Transverse colon (tissue), 4 donors: Measurements from ENCODE around the gene NDUFV2. TPM values are rescaled to one million over a fixed set of nuclear protein-coding genes. Genes with fewer than 3 reads are reported as not detected.

Experiments
- DNase-seq: peaks from one replicate; pipeline ENCODE4 v3.0.0-alpha.2; 2019
- H3K27ac ChIP-seq, 4 donors: fragments of 200-600 bp; sonication (generic); 2 replicates each; pipeline ENCODE4 v1.5.1; 2016 to 2018; ENCODE audit warnings: inconsistent platforms in 4 of 4
- H3K27me3 ChIP-seq: fragments of 200-600 bp; sonication (generic); 2 replicates; pipeline ENCODE4 v1.5.1; 2017; ENCODE audit warnings: inconsistent platforms
- H3K36me3 ChIP-seq, 4 donors: fragments of 200-600 bp; sonication (generic); 2 replicates each; pipeline ENCODE4 v1.5.1; 2017 to 2019; ENCODE audit warnings: inconsistent platforms in 4 of 4
- H3K4me1 ChIP-seq, 4 donors: fragments of 200-600 bp; sonication (generic); 2 replicates each; pipeline ENCODE4 v1.5.1; 2017 to 2020; ENCODE audit warnings: inconsistent platforms in 4 of 4
- H3K4me3 ChIP-seq, 4 donors: fragments of 200-600 bp; sonication (generic); 1 replicate in 1 of 4; 2 replicates in 3 of 4; pipeline versions ENCODE4 v1.5.1 to v1.6.1; 2017 to 2019; ENCODE audit warnings: inconsistent platforms in 4 of 4
- H3K9me3 ChIP-seq, 2 donors: fragments of 200-600 bp; sonication (generic); 2 replicates each; pipeline ENCODE4 v1.5.1; 2017 to 2019; ENCODE audit warnings: inconsistent platforms in 2 of 2
- EP300 ChIP-seq: sonication (generic); formaldehyde crosslinking; IDR thresholded peaks from one replicate; pipeline ENCODE4 v1.6.1; 2017; ENCODE audit warnings: antibody characterized with exemption, low read depth
- POLR2A ChIP-seq: fragments of 450-650 bp; IDR thresholded peaks from one replicate; pipeline ENCODE4 v1.6.1; 2016; ENCODE audit warnings: antibody characterized with exemption, mild to moderate bottlenecking, moderate library complexity
- POLR2AphosphoS5 ChIP-seq, 3 donors: sonication (generic); formaldehyde crosslinking; IDR thresholded peaks; one replicate each; pipeline ENCODE4 v1.6.1; 2016; ENCODE audit warnings: antibody characterized with exemption in 3 of 3
- WGBS, 2 donors: methylation state at CpG; one replicate each; pipeline ENCODE4 v1.1.5; 2018; ENCODE audit warnings: low coverage in 1 of 2; 5-methylcytosine and 5-hydroxymethylcytosine counted together
- in situ Hi-C, 4 donors: fragments of 200-750 bp; cut with MboI; loops; one replicate each; pipeline versions ENCODE4 v1.15.0 to v1.15.1; 2017; ENCODE audit warnings: low sequenced_read_pairs in 3 of 4, low pct_ligation_motif_present in 1 of 4, low pct_unique_long_range_greater_than_20kb in 1 of 4
- intact Hi-C: fragments of 100-400 bp; cut with DNase I; formaldehyde crosslinking; loops from one replicate; pipeline ENCODE4 v1.15.1; 2023; ENCODE audit warnings: low total_unique reads
- total RNA-seq, 4 donors: library from RNA; depleted of rRNA; stranded (reverse); fragments of >200 nt; gene quantifications; one replicate each; pipeline ENCODE4 v1.1.0, GENCODE V29; 2016
- TF ChIP-seq, protein P1 (sequence below), 5 experiments: fragments of 200-600 bp in 3 of 5; fragments of 450-650 bp in 2 of 5; sonication (generic) in 3 of 5; IDR thresholded peaks; 1 replicate in 2 of 5; 2 replicates in 3 of 5; pipeline ENCODE4 v1.5.1; 2016 to 2017; ENCODE audit warnings: antibody characterized with exemption in 5 of 5, inconsistent platforms in 3 of 5, mild to moderate bottlenecking in 2 of 5, moderate library complexity in 1 of 5

The NDUFV2 gene
- total RNA-seq, 4 donors from 2014 or later, result 24.7 to 140 (median 113) TPM

DNA sequence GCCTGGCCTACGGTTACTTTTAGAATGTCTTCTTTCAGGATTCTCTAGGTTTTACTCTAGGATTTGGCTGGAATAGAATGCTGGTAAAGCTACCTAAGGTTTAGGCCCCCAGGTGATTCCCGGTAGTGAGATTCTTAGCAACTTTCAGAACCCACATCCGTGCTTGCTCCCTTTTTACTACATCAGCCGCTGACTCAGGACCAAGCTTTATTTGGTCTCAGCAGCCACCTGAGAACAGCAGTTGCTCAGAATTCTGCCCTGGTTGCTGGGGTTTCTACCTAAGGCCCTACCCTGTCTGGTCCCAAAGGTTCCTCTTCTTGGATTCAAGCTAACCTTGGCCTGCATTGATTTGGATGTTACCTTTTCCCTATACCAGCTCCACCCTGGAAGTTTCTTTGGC is 36.1 kb upstream of the NDUFV2 start:
- intact Hi-C loops (loop anchor here (10.0 kb wide), 1 partner anchor 268 kb away; the partner anchor contains the start of gene TWSG1), in situ Hi-C loops (loop anchor here in 2 of 4 donors (25.0 kb wide), 2 partner anchors 271 to 446 kb away; partner anchors contain the start of gene TWSG1 (in 1 of the 2))
- no peak overlapping the region for H3K4me3 ChIP-seq
- H3K27ac ChIP-seq, result peak overlapping the region in 2 of 4 donors; percentile 21 to 54
- H3K27me3 ChIP-seq, result no peaks in the 10 kb centered on the region
- H3K9me3 ChIP-seq, result no peaks in the 10 kb centered on the region
- no peaks in the 10 kb centered on the region for H3K36me3 ChIP-seq
- 71% methylated on average over 4 of the region's 4 CpGs; no CpG with 5 or more reads in 1 of the 2 donors for WGBS, 2 donors
- no peak for DNase-seq
- peaks cover 0 to 10% (median 0%) of the 10 kb centered on the region in 4 donors for H3K4me1 ChIP-seq
- TF ChIP-seq POLR2AphosphoS5 (IDR thresholded peaks at IDR 0.05) (no peak), POLR2A (no peak), EP300 (no peak)
- TF ChIP-seq, protein P1, sequence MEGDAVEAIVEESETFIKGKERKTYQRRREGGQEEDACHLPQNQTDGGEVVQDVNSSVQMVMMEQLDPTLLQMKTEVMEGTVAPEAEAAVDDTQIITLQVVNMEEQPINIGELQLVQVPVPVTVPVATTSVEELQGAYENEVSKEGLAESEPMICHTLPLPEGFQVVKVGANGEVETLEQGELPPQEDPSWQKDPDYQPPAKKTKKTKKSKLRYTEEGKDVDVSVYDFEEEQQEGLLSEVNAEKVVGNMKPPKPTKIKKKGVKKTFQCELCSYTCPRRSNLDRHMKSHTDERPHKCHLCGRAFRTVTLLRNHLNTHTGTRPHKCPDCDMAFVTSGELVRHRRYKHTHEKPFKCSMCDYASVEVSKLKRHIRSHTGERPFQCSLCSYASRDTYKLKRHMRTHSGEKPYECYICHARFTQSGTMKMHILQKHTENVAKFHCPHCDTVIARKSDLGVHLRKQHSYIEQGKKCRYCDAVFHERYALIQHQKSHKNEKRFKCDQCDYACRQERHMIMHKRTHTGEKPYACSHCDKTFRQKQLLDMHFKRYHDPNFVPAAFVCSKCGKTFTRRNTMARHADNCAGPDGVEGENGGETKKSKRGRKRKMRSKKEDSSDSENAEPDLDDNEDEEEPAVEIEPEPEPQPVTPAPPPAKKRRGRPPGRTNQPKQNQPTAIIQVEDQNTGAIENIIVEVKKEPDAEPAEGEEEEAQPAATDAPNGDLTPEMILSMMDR (IDR thresholded peaks at IDR 0.05), result no peak

DNA sequence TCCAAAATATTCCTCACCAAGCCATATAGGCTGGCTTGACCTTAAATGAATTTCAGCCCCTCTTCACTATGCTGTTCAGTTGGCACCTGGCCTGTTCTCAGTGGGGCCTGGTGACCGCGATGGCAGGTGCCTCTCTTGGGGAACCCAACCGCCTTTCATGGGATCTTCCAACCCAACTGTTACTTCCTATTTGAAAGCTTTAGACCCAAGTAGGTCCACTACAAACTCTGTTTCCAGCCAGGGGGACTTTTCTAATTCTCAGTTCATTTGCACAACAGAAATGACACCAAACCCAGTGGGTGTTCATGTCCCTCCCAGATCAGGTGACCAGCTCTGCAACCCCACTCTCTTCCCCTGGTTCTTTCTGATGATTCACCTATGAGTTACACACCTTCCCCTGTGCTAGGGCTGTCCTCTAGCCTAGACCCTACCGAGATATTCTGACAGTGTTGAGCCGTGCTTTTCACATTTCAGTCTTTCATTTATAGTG is 35.6 kb upstream of the NDUFV2 start:
- Histone ChIP-seq H3K27ac (peak overlapping the region in 2 of 4 donors; percentile 21 to 54), H3K4me1 (peaks cover 0 to 10% (median 0%) of the 10 kb centered on the region in 4 donors), H3K27me3 (no peaks in the 10 kb centered on the region), H3K9me3 (no peaks in the 10 kb centered on the region), H3K36me3 (no peaks in the 10 kb centered on the region), H3K4me3 (no peak overlapping the region)
- 81 to 83% methylated on average over 2 to 5 of the region's 5 CpGs for WGBS, 2 donors
- intact Hi-C loops (loop anchor here (10.0 kb wide), 1 partner anchor 268 kb away; the partner anchor contains the start of gene TWSG1), in situ Hi-C loops (loop anchor here in 2 of 4 donors (25.0 kb wide), 2 partner anchors 270 to 445 kb away; partner anchors contain the start of gene TWSG1 (in 1 of the 2))
- no peak for TF ChIP-seq POLR2A
- TF ChIP-seq, protein P1 (IDR thresholded peaks at IDR 0.05), result no peak
- no peak for TF ChIP-seq POLR2AphosphoS5 (IDR thresholded peaks at IDR 0.05)
- no peak for TF ChIP-seq EP300
- DNase-seq, result peak; percentile 69

GRCh38 chr18:9067823-9068222 is 34.7 kb upstream of the NDUFV2 start:
- Histone ChIP-seq H3K27ac (peak overlapping the region in 3 of 4 donors; percentile 26 to 31 (median 27)), H3K27me3 (no peaks in the 10 kb centered on the region), H3K4me1 (peaks cover 0 to 10% (median 0%) of the 10 kb centered on the region in 4 donors), H3K9me3 (no peaks in the 10 kb centered on the region), H3K36me3 (no peaks in the 10 kb centered on the region), H3K4me3 (no peak overlapping the region)
- TF ChIP-seq EP300, result no peak
- TF ChIP-seq POLR2A, result no peak
- TF ChIP-seq, protein P1 (IDR thresholded peaks at IDR 0.05), result no peak
- no peak for TF ChIP-seq POLR2AphosphoS5 (IDR thresholded peaks at IDR 0.05)
- DNase-seq, result no peak
- in situ Hi-C loops (loop anchor here in 2 of 4 donors (25.0 kb wide), 2 partner anchors 269 to 444 kb away; partner anchors contain the start of gene TWSG1 (in 1 of the 2)), intact Hi-C loops (loop anchor here (10.0 kb wide), 1 partner anchor 267 kb away; the partner anchor contains the start of gene TWSG1)
- 75 to 88% methylated on average over 3 to 6 of the region's 6 CpGs for WGBS, 2 donors

GRCh38 chr18:9068346-9068745 is 34.2 kb upstream of the NDUFV2 start:
- intact Hi-C loops, result loop anchor here (10.0 kb wide), 1 partner anchor 266 kb away; the partner anchor contains the start of gene TWSG1
- DNase-seq, result no peak

More at GRCh38 chr18:9068346-9068745, 34.2 kb upstream of the NDUFV2 start:
- peaks cover 0 to 12% (median 0%) of the 10 kb centered on the region in 4 donors for H3K4me1 ChIP-seq
- no peak overlapping the region for H3K4me3 ChIP-seq
- no peaks in the 10 kb centered on the region for H3K36me3 ChIP-seq
- WGBS, 2 donors, result 76 to 77% methylated on average over 2 of the region's 2 CpGs
- in situ Hi-C loops, result loop anchor here in 2 of 4 donors (25.0 kb wide), 2 partner anchors 269 to 444 kb away; partner anchors contain the start of gene TWSG1 (in 1 of the 2)
- no peaks in the 10 kb centered on the region for H3K27me3 ChIP-seq
- peak overlapping the region in 3 of 4 donors; percentile 26 to 61 (median 31) for H3K27ac ChIP-seq
- TF ChIP-seq EP300 (no peak), POLR2AphosphoS5 (IDR thresholded peaks at IDR 0.05) (peak in 1 of 3 donors; percentile 41)
- TF ChIP-seq, protein P1 (IDR thresholded peaks at IDR 0.05), result no peak
- H3K9me3 ChIP-seq, result no peaks in the 10 kb centered on the region
